Transverse colon (tissue), 4 donors: ENCODE results near the gene PUM1.

Experiments used
- EP300 ChIP-seq: sonication (generic); formaldehyde crosslinking; IDR thresholded peaks from one replicate; pipeline ENCODE4 v1.6.1; 2017; ENCODE audit warnings: antibody characterized with exemption, low read depth
- POLR2A ChIP-seq: fragments of 450-650 bp; IDR thresholded peaks from one replicate; pipeline ENCODE4 v1.6.1; 2016; ENCODE audit warnings: antibody characterized with exemption, mild to moderate bottlenecking, moderate library complexity
- POLR2AphosphoS5 ChIP-seq, 3 donors: sonication (generic); formaldehyde crosslinking; IDR thresholded peaks; one replicate each; pipeline ENCODE4 v1.6.1; 2016; ENCODE audit warnings: antibody characterized with exemption in 3 of 3
- TF ChIP-seq, protein P1 (sequence below), 5 experiments: fragments of 200-600 bp in 3 of 5; fragments of 450-650 bp in 2 of 5; sonication (generic) in 3 of 5; IDR thresholded peaks; 1 replicate in 2 of 5; 2 replicates in 3 of 5; pipeline ENCODE4 v1.5.1; 2016 to 2017; ENCODE audit warnings: antibody characterized with exemption in 5 of 5, inconsistent platforms in 3 of 5, mild to moderate bottlenecking in 2 of 5, moderate library complexity in 1 of 5

DNA sequence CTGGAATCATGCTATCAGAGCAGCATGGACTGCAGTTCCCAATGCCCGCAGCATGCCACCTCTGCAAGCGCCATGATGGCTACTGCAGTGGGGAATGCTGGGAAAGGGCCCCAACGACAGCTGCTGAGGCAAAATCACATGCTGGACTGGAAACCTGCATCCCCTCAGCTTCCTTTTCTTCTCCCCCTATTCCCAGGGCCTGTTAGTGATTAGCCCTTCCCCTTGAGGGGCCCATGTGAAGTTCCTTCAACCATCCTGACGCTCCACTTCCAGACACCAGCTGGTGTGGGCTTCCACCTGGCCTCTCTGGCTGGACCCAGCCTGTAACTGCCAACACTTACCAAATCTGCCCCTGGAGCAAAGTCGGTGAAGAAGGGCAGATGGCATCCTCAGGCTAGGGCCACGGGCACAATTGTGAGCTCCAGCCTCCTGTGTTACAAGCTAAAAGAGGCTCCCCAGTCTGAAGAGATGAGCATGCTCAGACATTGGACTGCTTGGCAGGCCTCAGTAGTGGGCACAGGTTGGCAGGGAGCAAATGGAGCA, 134.8 kb downstream of the PUM1 start:
- TF ChIP-seq POLR2A (no peak), POLR2AphosphoS5 (IDR thresholded peaks at IDR 0.05) (no peak), EP300 (no peak)
- TF ChIP-seq, protein P1, sequence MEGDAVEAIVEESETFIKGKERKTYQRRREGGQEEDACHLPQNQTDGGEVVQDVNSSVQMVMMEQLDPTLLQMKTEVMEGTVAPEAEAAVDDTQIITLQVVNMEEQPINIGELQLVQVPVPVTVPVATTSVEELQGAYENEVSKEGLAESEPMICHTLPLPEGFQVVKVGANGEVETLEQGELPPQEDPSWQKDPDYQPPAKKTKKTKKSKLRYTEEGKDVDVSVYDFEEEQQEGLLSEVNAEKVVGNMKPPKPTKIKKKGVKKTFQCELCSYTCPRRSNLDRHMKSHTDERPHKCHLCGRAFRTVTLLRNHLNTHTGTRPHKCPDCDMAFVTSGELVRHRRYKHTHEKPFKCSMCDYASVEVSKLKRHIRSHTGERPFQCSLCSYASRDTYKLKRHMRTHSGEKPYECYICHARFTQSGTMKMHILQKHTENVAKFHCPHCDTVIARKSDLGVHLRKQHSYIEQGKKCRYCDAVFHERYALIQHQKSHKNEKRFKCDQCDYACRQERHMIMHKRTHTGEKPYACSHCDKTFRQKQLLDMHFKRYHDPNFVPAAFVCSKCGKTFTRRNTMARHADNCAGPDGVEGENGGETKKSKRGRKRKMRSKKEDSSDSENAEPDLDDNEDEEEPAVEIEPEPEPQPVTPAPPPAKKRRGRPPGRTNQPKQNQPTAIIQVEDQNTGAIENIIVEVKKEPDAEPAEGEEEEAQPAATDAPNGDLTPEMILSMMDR (IDR thresholded peaks at IDR 0.05), result no peak
